ENCODE data around the gene ST7.

DNA sequence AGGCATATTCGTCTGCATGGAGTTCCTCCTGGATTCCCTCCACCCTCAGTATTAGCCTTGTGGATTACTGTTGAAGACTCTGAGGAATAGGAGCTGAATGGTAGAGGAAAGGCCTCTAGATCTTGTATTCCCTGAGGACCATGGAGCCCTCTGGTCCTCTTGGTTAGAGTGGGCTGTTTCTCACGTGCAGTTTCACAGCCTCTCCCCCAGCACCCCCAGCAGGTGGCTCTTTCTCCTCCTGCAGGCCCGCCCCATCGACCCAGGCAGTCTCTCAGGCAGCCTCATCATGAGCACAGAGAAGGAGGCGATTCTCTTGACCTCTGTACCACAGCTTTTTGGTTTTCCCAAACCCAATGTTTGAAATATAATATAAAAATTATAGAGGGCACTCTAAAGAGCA, 267.5 kb downstream of the ST7 start:
- TF ChIP-seq, protein P1, sequence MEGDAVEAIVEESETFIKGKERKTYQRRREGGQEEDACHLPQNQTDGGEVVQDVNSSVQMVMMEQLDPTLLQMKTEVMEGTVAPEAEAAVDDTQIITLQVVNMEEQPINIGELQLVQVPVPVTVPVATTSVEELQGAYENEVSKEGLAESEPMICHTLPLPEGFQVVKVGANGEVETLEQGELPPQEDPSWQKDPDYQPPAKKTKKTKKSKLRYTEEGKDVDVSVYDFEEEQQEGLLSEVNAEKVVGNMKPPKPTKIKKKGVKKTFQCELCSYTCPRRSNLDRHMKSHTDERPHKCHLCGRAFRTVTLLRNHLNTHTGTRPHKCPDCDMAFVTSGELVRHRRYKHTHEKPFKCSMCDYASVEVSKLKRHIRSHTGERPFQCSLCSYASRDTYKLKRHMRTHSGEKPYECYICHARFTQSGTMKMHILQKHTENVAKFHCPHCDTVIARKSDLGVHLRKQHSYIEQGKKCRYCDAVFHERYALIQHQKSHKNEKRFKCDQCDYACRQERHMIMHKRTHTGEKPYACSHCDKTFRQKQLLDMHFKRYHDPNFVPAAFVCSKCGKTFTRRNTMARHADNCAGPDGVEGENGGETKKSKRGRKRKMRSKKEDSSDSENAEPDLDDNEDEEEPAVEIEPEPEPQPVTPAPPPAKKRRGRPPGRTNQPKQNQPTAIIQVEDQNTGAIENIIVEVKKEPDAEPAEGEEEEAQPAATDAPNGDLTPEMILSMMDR (conservative IDR thresholded peaks at IDR 0.05; ENCODE audit: low read length), result no peak
- TF ChIP-seq EZH2phosphoT487 (IDR thresholded peaks at IDR 0.05; ENCODE audit: borderline replicate concordance), result no peak
